NOMO-1 treated with dmso at 0.1 percent for 144 hours (cell line): ENCODE measurements around the gene MMP15.

ENCODE experiments used
- DNase-seq: peaks from one replicate; lab custom pipeline; 2025; ENCODE audit not compliant: unreplicated experiment; lab: John Stamatoyannopoulos, UW

Gene MMP15

DNA sequence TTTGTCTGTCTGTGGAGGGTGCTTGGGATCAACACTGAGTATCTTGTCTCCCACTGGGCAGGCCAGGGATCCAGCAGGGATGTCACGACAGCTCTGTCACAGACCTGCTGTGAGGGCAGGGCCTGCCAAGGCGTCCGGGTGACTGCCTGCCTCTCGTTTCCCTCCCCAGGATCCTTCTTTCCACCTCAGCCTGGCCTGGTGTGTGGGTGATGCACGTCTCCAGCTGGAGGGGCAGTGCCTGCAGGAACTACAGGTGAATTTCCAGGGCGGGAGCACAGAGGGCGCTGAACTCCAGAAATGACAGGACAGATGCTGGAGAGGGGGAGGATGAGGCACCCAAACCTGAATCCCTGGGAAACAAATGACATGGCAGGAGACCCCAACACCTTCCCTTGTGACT, 6.8 kb upstream of the MMP15 start:
- no peak for DNase-seq

DNA sequence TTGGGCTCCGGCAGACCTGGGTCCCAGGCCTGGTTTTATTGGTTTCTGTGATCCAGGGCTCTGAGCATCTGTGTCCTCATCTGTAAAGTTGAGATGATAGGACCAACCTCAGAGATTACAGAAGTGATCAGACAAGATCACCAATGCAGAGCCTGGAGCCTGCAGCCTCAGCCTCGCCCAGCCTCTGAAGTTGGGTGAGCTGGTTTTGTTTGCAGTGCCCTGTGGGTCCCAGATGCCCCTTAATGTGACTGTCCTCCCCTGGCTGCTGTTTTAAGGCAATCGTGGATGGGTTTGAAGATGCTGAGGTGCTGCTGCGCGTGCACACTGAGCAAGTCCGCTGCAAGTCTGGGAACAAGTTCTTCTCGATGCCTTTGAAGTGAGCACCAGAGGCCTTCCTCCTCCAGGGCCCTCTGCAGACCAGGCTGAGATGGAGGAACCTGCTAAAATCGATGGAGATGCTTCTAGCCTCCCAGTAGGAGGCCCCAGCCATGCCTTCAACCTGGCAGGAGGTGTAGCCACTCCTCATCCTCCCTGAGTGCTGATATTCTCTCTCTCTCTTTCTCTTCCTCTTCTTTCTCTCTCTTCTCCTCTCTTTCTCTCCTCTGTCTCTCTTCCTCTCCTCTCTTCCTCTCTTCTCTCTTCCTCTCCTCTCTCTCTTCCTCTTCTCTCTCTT, 5.6 kb upstream of the MMP15 start:
- DNase-seq, result no peak

DNA sequence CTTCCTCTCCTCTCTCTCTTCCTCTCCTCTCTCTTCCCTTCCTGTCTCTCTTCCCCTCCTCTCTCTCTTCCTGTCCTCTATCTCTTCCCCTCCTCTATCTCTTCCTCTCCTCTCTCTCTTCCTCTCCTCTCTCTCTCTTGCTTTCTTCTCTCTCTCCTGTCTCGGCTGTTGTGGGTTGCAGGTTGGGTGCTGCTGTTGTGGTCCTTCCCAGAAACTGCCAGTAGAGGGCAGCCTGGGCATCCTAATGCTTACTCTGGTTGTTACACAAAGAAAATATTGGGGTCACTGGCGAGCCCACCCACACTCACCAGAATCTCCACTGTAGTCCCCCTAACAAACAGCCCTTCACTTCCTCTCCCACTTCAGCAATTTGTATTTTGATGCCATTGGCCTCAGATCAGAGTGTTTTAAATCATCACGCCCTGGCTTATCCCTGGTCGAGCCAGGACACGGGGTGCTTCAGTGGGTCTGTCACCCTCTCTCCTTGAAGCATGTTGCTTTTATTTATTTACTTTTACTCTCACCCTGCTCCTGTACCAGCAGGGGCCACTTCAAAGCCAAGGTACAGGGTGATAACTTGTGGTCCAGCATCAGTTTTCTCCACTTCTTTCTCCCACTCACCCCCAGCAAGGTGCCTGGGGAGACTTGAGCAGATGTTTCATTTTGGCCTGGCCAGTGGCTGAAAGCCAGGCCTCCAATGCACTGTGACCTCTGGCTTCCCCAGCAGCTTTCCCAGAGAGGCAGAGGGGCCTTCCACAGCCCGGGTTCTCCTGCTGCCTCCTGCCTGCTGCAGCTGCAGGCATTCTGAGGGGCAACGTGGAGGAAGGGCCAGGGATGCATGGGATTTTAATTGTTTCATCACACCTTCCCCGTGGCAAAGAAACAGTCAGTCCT, 4.7 kb upstream of the MMP15 start:
- peak; percentile 3 for DNase-seq

DNA sequence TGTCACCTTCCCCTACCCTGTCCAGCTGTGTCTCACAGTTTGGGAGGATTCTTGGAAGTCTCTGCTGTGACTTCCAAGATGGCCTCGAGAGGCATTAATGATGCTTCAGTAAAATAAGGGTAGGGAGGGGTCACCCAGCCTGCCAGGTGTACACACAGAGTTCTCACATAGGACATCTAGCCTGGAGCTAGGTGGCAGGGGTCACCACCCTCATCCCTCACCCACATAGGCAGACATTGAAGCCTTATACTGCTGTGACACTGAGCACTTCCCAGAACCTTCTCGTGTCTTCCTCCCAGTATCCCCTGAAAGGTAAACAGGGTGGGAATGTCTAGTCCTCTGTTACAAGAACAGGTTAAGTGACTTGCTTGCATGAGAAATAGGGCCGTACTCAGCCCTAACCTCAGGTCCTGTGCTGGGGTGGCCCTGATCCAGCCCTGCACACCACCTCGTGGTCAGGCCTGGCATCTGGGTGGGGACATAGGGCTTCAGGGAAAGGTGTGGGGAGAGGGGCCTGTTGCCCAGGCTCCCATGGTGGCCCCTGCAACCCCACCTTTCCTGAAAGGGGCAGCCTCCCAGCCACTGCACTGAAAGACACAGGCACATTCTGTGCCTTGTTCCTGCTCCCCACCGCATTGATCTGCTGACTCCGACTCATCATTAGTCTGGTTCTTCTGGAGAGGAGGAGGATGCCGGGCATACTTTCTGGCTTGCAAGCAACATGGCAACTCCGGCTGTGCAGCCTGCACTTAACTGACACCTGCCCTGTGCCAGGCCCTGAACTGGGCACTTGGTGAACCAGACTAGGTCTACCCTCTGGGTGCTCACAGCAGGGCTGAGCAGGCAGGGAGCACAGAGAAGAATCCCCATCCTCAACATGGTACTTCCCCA, 3.6 kb upstream of the MMP15 start:
- no peak for DNase-seq

DNA sequence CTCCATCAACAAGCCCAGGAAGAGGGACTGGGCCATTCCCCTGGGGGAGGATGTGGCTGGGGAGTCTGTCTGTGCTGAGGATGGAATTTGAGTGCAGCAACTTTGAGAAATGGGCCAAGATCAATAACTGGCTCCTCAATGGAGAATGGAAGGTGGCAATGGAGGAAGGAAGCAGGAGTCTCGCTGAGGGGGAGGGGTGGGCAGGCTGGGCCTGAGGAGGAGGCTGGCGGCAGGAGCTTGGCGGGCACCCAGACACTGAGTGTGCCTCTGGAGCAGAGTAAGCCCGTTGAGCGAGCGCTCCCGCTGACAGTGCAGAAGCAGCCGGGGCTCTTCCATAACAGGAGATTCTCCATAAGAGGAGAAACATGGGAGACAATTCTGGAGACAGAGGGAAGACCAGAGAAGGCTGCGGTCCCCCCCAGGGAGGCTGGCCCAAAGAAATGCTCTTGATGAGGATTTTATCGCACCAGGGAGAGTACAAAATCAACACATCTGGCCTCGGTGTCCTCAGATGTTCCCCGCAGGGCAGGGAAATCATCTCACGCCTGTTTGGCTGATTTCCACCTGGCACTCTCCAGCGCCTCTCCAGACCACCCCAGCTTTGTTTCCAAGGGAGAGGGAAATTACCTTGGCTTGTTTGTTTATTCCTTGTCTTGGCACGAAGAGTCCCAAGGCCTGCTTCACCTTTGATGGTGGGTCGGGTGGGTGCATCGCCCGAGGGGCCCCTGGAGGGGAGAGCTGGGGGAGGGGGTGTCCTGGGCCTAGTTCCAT, 2.8 kb upstream of the MMP15 start:
- DNase-seq, result no peak

DNA sequence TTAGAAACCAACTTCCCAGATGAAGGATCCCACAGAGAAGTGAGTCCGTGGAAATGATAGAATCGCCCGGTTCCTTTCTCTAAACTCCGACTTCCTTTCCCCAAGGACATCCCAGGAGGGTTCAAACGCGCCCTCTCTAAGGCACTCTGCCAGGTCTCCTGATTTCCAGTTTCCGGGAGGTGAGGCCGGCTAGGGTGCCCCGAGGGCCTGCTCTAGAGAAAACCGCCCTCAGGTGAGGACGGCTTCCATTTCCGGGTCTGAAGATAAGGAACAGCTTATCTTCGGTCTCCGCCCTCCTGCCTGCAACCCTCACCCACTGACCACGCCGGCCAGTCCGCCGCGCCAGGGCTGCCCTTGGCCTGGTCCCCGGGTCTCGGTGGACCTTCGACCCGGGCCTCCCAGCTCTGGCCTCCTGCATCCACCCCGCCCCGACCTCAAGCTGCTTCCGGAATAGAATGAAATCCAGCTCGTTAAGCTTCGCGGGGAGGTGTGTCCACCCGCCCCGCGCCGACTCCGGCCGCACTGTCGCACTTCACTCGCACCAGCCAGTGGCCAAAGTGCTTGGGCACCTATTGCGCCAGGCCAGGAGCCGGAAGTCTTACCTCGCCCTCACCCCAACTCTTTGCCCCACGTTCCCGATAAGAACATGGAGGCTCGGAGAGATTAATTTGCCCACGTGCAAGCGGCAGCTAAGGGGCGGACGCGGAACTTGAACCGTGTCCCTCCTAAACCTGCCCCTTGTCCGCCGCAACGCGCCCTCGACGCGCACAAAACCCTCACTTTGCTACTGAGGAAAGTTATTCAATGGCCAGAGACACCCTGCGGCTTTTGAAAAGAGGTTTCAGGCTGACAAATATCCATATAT, 836 bp upstream of the MMP15 start:
- DNase-seq, result peak; percentile 6

DNA sequence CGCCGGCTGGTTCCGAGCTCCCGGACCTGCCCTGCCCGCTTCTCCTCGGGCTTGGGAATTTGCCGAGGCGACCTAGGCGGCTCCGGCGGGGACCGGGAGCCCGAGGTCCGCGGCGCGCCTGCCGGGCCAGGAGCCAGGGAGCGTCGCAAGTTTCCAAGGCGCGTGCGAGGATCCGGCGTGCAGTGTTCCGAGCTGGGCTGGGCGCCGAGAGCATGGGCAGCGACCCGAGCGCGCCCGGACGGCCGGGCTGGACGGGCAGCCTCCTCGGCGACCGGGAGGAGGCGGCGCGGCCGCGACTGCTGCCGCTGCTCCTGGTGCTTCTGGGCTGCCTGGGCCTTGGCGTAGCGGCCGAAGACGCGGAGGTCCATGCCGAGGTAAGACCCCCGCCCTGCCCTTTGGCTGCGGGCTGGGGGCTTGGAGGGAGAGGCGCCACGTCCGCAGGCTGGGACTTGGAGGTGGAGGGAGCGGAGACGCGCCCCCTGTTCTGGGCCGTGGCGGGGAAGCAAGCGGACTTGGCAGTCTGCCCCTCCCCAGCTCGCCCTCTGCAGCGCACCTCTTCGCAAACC, 668 bp downstream of the MMP15 start:
- DNase-seq, result peak; percentile 2

DNA sequence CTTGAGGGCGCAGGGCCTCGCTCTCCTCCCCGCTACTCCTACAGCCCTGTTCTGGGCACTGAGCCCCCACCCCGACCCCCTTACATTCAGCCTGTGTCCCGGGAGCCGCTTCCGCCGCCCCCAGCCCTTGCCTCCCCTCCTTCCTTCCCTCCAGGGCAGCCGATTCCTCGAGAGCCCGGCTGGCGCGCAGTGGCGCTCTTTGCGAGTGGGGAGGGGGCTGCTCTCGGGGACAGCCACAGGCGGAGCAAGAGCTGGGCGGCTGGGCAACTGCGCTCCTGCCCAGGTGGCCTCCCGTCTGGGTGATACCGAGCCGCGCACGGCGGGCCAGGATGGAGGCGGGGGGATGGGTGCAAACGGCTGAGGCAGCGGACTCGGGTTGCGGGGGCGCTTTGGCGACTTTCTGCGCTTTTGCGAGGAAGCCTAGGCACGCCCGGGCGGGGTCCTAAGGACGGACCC, 1.2 kb downstream of the MMP15 start:
- DNase-seq, result no peak

DNA sequence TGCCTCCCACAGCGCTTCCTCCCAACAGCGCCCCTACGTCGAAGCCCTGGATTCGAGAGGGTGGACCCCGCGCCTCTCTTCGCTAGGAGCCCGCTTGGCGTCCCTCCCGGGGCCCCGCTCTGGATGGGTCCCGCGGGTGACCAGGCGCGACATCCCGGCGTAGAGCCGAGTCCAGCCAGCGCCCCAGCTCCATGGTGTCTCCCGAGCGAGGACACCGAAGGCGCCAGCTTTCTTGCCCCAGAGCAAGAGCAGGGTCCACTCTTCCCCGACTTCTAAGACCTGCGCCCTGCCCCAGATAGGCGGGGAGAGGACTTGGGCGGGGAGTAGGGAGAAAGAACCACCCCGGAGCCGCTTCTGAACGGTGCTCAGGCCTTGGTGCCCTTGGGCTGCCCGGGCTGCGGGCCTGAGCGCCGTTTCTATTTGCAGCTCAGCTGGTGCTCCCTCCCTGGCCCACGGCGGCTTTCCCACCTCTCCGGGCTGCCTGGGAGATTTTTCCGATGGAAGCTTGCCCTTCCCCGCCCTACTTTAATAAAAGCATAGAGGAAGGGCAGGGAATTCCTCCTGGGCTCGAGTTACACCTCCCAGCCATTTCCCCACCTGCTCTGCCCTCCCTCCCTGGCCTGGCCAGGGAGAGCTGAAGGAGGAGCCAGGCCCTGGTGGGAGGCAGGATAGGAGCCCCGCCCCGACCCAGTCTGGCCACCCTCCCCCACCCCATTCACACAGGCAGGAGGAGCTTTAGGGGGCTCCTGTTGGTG, 1.8 kb downstream of the MMP15 start:
- DNase-seq, result no peak

DNA sequence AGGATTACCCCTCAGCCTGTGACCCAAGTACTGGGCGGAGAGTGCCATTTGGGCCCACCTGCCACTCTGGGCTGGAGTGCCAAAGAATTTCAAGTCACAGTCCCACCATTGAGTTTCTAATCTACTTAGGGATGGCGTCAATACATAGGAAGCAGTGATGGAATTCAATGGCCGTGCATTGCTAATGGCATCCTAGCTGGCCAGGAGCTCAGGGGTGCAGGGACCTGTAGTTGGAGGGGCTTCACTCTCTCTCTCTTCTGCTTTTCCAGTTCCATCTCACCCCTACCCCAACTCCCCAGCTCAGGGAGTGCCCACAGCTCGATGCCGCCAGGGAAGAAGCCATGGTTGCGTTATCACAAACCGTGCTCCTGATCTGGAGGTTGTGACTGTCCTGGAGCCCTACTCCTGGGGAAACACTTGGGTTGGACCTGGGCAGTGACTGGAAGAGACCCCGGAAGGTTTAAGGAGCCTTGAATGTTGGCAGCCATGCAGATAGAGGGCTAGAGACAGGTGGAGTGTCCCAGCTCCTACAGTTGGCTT, 2.4 kb downstream of the MMP15 start:
- DNase-seq, result no peak

DNA sequence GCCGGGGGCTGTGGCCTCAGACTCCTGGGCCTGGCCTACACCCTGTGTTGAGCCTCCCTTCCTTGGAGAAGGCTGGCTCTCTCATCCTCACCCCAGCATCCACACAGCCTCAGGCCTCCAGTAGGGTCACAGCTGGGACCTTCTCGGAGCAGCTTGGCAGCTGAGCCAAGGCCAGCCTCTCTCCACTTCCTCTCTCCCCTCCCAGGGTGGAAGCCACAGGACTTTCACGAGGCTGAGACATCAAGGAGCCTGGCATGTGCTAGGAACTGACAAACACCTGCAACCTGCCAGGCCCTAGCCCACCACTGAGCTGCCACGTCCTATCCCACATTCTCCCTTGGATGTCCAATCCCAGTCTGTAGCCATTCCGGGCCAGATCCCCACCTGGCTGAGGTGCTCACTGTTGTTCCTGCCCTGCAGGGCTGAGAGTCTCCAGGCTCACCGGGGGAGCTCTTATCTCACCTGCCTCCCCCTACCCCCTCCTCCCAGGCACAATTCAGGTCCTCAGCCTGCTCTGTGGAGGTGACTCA, 3.1 kb downstream of the MMP15 start:
- no peak for DNase-seq

DNA sequence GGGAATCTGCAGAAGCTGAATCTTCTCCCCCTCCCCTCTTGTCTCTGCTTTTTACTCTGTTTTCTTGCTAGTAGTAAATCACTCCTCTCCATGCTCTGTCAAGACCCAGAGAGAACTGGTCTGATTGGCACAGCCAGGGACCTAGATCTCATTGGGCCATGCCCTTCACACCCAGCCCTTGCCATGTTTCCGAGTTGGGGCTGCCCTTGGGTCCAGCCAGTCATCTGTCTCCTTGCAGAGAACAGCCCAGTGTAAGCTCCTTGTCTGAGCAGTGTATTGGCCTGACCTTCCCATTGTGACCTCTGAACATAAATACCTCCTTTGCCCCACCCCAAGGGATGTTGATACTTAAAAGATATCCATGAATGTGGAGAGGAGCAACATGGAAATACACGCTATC, 3.9 kb downstream of the MMP15 start:
- no peak for DNase-seq

DNA sequence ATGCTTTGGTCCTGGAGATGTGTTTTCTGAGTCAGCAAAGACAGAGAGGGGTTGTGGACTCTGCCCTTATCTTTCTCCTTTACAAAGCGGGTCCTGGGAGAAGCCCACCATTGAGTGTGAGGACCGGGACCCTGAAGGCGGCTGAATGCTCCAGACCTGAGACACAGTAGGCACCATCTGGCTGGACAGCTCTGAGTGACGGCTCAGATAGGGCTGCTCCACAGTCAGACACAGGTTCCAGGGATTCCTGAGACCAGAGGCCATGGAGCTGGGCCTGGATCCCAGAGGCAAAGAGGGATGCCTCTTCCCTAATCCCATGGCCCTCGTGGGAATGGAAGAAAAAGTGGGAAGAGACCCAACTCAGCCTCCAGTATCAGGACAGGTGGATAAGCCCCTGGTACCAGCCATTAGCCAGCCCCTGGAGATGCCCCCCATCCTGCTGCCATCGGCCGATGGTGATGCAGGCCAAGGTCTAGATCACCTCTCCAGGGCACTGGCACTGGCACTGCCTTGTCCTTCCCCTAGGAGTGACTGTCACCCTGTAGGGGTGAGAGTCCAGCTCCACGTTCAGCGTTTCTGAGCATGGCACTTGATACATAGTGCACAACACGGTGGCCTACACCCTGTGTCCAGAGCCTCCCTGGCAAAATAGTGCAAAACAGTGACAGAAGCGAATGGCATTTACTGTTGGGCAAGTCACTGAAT, 4.7 kb downstream of the MMP15 start:
- no peak for DNase-seq

DNA sequence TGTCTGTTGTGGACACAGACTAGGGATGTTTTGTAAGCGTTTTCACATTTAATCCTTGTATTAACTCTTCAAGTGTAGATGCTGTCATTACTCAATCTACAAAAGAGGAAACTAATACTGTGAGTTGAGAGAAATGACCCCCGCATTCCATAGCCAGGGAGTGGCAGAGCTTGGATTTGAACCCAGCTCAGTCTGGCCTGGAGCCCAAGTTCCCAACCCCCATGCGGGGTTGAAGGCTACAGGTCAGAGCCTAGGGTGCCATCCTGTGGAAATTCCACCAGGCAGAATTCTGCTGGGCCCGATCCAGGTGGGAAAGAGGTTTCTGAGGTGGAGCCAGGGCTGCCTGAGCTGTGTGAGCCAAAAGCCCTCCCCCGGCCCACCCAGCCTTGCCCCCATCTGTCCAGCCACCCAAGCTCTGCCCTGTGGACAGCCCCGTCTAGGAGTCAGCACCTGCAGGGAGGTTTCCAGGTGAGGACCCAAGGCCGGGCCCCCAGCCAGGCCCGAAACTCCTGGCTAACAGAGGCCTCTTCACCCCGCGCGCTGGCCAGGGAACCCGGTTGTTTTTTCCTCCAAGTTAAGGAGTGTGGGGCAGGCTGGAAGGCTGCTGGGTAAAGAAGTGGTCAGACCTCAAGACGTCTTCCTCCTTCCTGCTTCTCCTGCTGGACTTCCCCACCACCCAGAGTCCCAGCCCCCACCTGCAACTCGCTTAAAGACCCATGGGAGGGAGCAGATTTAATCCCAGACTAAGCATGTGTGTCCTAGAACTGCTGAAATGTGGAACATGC, 5.7 kb downstream of the MMP15 start:
- no peak for DNase-seq

DNA sequence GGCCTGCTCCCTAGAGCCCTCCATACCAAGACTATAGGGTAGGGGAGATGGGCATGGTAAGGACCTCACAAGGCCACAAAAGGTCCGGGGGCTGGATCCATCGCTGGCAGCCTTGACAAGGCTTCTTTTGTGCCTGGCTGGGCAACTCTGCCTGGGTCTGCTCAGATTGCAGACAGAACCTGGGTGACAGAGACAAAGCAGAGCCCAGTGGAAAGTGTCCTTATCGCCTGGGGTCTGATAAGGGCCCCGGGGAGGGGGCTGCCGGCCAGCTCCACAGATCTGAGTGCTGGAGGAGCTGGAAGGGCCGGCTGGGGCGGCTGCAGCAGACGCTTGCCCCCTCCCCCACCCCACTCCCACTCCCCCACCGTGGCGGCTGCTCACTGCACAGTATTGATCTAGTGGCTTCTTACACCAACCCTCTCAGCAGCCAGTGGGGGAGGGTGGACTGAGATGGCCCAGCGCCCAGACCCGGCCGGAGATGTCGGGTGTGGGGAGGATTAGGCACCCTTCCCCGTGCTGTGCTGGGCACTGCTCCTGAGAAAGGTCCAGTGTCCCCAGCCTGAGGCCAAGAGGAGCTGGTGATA, 7.2 kb downstream of the MMP15 start:
- DNase-seq, result no peak

DNA sequence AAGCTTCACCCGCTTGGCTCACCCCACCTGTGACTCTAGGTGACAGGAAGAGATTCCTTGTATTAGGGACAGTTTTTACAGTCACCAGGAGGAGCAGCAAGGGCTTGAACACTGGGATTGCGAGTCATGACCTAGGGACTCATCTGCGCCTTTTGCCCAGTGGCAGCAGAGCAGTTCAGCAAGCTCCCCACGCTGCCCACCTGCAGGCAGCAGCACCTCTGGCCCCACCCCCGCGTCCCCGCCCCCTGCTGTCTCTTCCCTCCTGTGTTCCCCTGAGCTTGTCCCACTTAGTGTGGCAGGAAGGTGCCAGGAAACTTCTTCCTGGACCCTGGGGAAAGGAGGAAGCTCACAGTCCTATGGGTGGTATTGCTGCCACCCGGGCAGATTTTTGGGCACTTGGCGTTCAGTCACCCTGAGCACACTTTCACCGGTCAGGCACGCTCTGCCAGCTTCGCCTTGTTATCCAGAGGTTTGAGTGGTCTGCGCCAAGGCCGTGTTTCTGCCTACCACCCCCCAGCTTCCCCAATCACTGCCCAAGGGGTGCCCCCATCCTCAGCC, 8.7 kb downstream of the MMP15 start:
- no peak for DNase-seq
